Myometrial cell (primary cell): ENCODE measurements around the gene CTSS. TPM values are rescaled to one million over a fixed set of nuclear protein-coding genes. Genes with fewer than 3 reads are reported as not detected.

Source experiments
- total RNA-seq: library from RNA; depleted of rRNA; stranded (reverse); fragments of >200 nt; gene quantifications from 2 replicates; pipeline ENCODE4 v1.2.3, GENCODE V29; 2015

The CTSS gene
- total RNA-seq = 0.29 and 1.2 TPM in 2 replicates

GRCh38 chr1:150765296-150765976 lies at the start of gene CTSS:
Gene CTSS (minus strand): TSS chr1:150765778. CDS start chr1:150764763, 1,015 bp downstream.

GRCh38 chr1:150808121-150808520 lies 42.5 kb upstream of the CTSS start, which contains the start of gene CTSK:
Gene CTSK (minus strand): TSS chr1:150808260. CDS start chr1:150806805, 1,455 bp downstream.

GRCh38 chr1:150720703-150721102 lies 44.9 kb downstream of the CTSS start, which contains the start of gene HORMAD1:
Gene HORMAD1 (minus strand): TSS chr1:150720895. CDS start chr1:150719505, 1,390 bp downstream.

GRCh38 chr1:150696995-150697927 lies 68.3 kb downstream of the CTSS start, which contains the start of gene GOLPH3L:
Gene GOLPH3L (minus strand): TSS chr1:150697154. CDS start chr1:150694838, 2,316 bp downstream.

Other genes starting within 250 kb of the CTSS start
- 13.8 and 14.9 TPM in 2 replicates for gene ADAMTSL4, start 216.4 kb downstream of the CTSS start, total RNA-seq
- gene MCL1, start 186.2 kb downstream of the CTSS start, total RNA-seq = 189 and 206 TPM in 2 replicates
- gene ENSA, start 136.2 kb downstream of the CTSS start, total RNA-seq = 85.1 and 104 TPM in 2 replicates
- 16.5 and 18.5 TPM in 2 replicates for gene GOLPH3L, start 68.6 kb downstream of the CTSS start, total RNA-seq
- gene HORMAD1, start 44.9 kb downstream of the CTSS start, total RNA-seq = not detected in 2 replicates
- gene CTSK, start 42.5 kb upstream of the CTSS start, total RNA-seq = 74.1 and 82.6 TPM in 2 replicates
- gene ARNT, start 110.8 kb upstream of the CTSS start, total RNA-seq = 31.4 and 42.7 TPM in 2 replicates
- gene CTXND2, start 121.4 kb upstream of the CTSS start, total RNA-seq = not detected in 2 replicates
- 15.1 and 16.7 TPM in 2 replicates for gene SETDB1, start 160.6 kb upstream of the CTSS start, total RNA-seq
- gene CERS2, start 209.1 kb upstream of the CTSS start, total RNA-seq = 113 and 140 TPM in 2 replicates
- gene ANXA9, start 216.5 kb upstream of the CTSS start, total RNA-seq = 1.2 and 1.4 TPM in 2 replicates
- 12.9 and 17.9 TPM in 2 replicates for gene MINDY1, start 241.1 kb upstream of the CTSS start, total RNA-seq
- 4.4 and 6.6 TPM in 2 replicates for gene PRUNE1, start 242.7 kb upstream of the CTSS start, total RNA-seq